Fibroblast of gingiva (primary cell): ENCODE measurements around the gene THAP8.
"Not testable (repeated sequence)": the region's sequence is repeated elsewhere in the genome, so short reads cannot be mapped to it uniquely, and the experiment has no call there.

Source experiments
- DNase-seq: peaks from one replicate; pipeline ENCODE4 v3.0.0-alpha.2; 2011; ENCODE audit warnings: low read depth

Gene THAP8

DNA sequence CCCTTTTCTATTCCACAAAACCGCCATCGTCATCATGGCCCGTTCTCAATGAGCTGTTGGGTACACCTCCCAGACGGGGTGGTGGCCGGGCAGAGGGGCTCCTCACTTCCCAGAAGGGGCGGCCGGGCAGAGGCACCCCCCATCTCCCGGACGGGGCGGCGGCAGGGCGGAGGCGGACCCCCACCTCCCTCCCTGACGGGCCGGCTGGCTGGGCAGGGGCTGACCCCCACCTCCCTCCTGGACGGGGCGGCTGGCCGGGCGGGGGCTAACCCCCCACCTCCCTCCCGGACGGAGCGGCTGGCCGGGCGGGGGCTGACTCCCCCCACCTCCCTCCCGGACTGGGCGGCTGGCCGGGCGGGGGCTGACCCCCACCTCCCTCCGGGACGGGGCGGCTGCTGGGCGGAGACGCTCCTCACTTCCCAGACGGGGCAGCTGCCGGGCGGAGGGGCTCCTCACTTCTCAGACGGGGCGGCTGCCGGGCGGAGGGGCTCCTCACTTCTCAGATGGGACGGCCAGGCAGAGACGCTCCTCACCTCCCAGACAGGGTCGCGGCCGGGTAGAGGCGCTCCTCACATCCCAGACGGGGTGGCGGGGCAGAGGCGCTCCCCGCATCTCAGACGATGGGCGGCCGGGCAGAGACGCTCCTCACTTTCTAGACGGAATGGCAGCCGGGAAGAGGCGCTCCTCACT lies 14.9 kb upstream of the THAP8 start:
- not testable (repeated sequence) for DNase-seq

GRCh38 chr19:36067681-36068080 lies 13.6 kb upstream of the THAP8 start:
- DNase-seq: no peak

DNA sequence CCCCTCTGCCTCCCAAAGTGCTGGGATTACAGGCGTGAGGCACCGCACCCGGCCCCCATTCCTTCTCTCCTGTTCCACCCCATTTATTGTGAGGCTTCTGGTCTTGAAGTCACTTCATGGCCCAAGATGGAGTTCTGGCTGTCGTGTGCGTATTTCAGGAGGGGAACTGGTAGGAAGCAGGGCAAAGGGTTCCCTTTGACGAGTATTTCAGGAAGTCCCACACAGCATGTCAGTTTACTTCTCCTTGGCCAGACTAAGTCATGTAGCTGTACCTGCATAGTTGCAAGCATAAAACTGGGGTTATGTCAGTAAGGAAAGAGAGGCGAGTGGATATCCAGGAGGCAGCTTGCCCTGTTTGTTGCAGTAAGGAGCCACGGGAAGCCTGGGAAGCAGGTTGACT lies 10.7 kb upstream of the THAP8 start:
- no peak for DNase-seq

DNA sequence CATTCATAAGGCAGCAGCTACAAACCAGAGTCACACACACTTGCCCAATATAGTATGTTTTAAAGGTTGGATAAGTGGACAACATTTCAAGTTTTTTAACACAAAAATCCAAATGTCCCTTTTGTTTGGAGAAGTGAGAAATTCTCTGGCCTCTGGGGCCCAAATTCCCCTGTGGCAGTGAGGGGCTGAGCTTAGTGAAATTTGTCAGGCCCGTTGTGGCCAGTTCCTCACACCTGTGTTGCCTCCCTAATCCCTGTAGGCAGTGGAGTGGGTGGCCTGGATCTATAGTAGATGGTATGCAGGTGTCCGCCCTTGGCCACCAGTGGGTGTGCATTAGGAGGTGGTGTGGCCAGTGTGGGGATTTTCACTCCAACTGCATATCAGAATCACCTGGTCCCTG lies 7.3 kb upstream of the THAP8 start:
- DNase-seq: no peak

GRCh38 chr19:36060430-36060829 lies 6.3 kb upstream of the THAP8 start:
- peak; percentile 43 for DNase-seq

DNA sequence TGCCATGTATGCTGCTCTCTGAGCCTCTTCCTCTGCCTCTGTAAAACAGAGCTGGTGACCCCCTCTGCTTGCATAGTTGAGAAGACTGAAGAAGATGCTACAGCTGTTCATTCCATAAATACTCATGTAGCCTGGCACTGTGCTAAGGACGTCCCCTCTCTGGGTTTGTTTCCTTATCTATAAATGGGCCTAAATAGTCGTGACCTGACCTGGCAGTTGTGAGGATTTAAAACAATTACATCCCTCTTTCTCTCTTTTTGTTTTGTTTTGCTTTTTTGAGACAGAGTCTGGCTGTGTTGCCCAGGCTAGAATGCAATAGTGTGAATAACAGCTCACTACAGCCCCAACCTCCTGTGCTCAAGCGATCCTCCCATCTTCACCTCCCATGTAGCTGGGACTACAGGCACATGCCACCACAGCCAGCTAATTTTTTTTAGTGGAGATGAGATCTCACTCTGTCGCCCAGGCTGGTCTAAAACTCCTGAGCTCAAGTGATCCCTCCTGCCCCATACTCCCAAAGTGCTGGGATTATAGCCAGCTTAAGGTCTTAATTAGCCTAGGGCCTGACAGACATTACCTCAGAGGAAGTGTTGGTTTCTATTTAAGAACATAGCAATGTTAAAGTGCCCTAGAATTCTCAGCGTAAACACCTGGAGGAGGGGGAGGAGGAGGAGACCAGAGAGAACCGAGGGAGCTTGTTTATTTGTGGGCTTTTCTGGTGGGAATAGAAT lies 5.3 kb upstream of the THAP8 start:
- DNase-seq: no peak

- DNase-seq: no peak
Measured at GRCh38 chr19:36058481-36059179, 4.5 kb upstream of the THAP8 start.

- peak; percentile 89 for DNase-seq
Measured at GRCh38 chr19:36054733-36055686, 925 bp upstream of the THAP8 start, which contains the start of gene WDR62. WDR62 (plus strand) TSS chr19:36054897; CDS start chr19:36054972, 75 bp downstream.

DNA sequence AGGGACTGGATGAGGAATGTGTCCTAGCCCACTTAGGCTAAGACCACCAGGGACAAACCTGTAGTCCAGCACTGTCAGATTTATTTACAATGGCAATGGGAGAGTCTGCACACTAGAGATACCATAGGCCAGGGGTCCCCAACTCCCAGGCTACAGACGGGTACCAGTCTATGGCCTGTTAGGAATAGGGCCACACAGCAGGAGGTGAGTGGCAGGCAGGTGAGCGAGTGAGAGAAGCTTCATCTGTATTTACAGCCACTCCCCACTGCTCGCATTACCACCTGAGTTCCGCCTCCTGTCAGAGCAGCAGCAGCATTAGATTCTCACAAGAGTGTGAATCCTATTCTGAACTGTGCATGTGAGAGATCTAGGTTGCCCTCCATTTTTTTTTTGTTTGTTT lies 2.4 kb downstream of the THAP8 start:
- DNase-seq: no peak

GRCh38 chr19:36051236-36051635 lies 2.8 kb downstream of the THAP8 start:
- DNase-seq: no peak

- no peak for DNase-seq
Measured at GRCh38 chr19:36049080-36049698, 4.9 kb downstream of the THAP8 start.

DNA sequence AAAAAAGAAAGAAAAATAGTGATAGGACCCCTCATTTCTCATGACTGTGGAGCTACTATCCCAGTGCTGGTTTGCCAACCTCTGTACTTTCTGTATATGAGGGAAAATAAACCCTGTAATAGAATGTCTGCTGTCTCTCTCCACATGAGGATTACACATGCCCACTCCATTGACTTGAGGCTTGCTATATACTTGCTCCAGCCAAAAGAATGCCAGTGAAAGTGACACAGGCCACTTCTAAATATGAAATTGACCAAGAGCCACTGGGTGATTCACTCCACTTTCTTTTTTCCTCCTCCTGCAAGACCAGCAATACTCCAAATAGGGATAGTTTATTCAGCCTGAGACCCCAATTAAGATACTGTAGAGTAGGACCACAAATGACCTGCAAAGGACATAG lies 6.2 kb downstream of the THAP8 start:
- DNase-seq: no peak

- peak; percentile 69 for DNase-seq
Measured at GRCh38 chr19:36046443-36047050, 7.5 kb downstream of the THAP8 start.

- no peak for DNase-seq
Measured at GRCh38 chr19:36043952-36044351, 10.1 kb downstream of the THAP8 start.

DNA sequence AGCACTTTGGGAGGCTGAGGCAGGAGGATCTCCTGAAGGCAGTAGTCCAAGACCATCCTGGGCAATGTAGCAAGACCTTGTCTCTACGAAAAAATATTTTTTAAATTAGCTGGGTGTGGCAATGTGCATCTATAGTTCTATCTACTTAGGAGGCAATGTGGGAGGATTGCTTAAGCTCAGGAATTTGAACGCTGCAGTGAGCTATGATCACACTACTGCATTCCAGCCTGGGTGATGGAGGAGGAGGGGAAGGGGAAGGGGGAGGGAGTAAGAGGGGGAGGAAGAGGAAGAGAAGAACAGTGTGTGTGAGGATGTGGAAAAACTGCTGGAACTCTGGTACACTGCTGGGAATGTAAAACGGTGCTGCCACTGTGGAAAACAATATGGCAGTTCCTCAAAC lies 12.3 kb downstream of the THAP8 start:
- peak; percentile 91 for DNase-seq

DNA sequence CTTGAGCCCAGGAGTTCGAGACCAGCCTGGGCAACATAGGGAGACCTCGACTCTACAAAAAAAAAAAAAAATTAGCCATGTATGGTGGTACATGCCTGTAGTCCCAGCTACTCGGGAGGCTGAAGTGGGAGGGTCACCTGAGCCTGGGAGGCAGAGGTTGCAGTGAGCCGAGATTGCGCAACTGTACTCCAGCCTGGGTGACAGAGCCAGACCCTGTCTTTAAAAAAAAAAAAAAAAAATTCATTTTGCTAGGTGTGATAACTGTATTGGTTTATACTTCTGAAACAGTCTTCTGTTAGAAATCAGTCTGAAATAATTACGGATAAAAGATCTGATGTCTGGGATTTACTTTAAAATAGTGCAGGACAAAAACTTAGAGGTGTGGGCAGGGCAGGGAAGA lies 13.0 kb downstream of the THAP8 start:
- DNase-seq: not testable (repeated sequence)

- DNase-seq: no peak
Measured at GRCh38 chr19:36040495-36040894, 13.6 kb downstream of the THAP8 start.

GRCh38 chr19:36032251-36033104 lies 21.6 kb downstream of the THAP8 start, which contains the start of gene CLIP3:
CLIP3 (minus strand) TSS chr19:36032873; CDS start chr19:36032357, 516 bp downstream.
- peak; percentile 72 for DNase-seq

- no peak for DNase-seq
Measured at GRCh38 chr19:36031308-36031707, 22.8 kb downstream of the THAP8 start.
